OCI-LY7 (cell line): ENCODE results near the gene CSNK1D.

Source experiments
- EZH2phosphoT487 ChIP-seq: fragments of 200-600 bp; sonication (generic); IDR thresholded peaks from 2 replicates; pipeline ENCODE4 v1.6.1; 2018; ENCODE audit warnings: low read depth, borderline replicate concordance, mild to moderate bottlenecking, mixed run types, antibody characterized with exemption, low read length, moderate library complexity, mixed read lengths
- TF ChIP-seq, protein P1 (sequence below): fragments of 200-600 bp; sonication (generic); conservative IDR thresholded peaks from 2 replicates; pipeline ENCODE4 v1.5.1; 2014; ENCODE audit warnings: mild to moderate bottlenecking, antibody characterized with exemption, low read length, moderate library complexity, mixed read lengths

DNA sequence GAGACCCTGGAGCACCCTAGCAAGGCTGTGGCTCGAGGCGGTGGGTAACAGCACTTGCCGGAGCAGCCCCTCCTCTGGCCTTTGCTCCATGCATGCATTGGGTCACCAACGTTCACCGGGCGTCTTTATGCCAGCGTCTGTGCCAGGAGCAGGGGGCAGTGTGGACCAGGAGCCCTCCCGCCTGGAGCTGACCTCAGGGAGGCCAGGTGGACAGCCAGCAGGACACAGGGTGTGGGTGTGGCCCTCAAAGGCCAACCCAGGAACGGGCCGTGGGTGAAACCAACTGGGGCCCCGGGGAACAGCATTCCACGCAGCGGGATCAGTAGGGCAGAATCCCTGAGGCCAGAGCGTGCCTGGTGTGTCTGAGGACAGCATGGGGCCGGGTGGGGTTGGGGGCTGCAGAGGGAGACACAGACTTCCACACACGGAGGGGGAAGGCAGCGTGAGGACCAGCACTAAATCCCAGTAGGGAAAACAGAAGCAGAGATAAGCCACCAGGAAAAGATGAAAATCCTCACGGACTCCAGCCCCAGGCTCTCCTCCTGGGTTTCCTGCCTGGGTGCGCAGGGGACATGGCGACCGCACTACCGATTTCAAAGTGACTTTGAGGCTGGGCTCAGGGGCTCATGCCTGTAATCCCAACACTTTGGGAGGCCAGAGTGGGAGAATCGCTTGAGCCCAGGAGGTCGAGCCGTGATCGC lies 46.8 kb upstream of the CSNK1D start:
- TF ChIP-seq, protein P1, sequence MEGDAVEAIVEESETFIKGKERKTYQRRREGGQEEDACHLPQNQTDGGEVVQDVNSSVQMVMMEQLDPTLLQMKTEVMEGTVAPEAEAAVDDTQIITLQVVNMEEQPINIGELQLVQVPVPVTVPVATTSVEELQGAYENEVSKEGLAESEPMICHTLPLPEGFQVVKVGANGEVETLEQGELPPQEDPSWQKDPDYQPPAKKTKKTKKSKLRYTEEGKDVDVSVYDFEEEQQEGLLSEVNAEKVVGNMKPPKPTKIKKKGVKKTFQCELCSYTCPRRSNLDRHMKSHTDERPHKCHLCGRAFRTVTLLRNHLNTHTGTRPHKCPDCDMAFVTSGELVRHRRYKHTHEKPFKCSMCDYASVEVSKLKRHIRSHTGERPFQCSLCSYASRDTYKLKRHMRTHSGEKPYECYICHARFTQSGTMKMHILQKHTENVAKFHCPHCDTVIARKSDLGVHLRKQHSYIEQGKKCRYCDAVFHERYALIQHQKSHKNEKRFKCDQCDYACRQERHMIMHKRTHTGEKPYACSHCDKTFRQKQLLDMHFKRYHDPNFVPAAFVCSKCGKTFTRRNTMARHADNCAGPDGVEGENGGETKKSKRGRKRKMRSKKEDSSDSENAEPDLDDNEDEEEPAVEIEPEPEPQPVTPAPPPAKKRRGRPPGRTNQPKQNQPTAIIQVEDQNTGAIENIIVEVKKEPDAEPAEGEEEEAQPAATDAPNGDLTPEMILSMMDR: no peak
- TF ChIP-seq EZH2phosphoT487: no peak
